ENCODE data around the gene FAM117B.

- TF ChIP-seq CTCF (IDR thresholded peaks at IDR 0.05; ENCODE audit: control extremely low read depth in 1 of 3, insufficient read depth in 1 of 3, low read depth in 1 of 3, low read length in 3 of 3) (no peak), POLR2AphosphoS5 (IDR thresholded peaks at IDR 0.05; ENCODE audit: low read depth, low read length) (no peak), TEAD4 (IDR thresholded peaks at IDR 0.05; ENCODE audit: low read depth, low read length) (no peak), EP300 (IDR thresholded peaks at IDR 0.05; ENCODE audit: borderline replicate concordance in 1 of 2, low read depth in 2 of 2, low read length in 2 of 2) (no peak), RAD21 (IDR thresholded peaks at IDR 0.05 in 1 of 2, conservative IDR thresholded peaks at IDR 0.05 in 1 of 2; ENCODE audit: low read depth in 2 of 2, low read length in 2 of 2) (no peak), CEBPB (IDR thresholded peaks at IDR 0.05; ENCODE audit: low read depth, low read length) (no peak), EZH2 (IDR thresholded peaks at IDR 0.05; ENCODE audit: low read depth, low read length, severe bottlenecking) (no peak), TAF1 (IDR thresholded peaks at IDR 0.05; ENCODE audit: low read depth, low read length) (no peak), E2F6 (IDR thresholded peaks at IDR 0.05) (no peak), JUND (IDR thresholded peaks at IDR 0.05; ENCODE audit: low read length) (no peak)
These were observed 130.7 kb downstream of the FAM117B start for GRCh38 chr2:202765436-202765835.

All from H1 (cell line).